ENCODE data around the gene GATA2. TPM values are rescaled to one million over a fixed set of nuclear protein-coding genes. Genes with fewer than 3 reads are reported as not detected.

Gene GATA2
- total and polyA plus RNA-seq, 2 donors: 19.2 to 25.7 TPM

GRCh38 chr3:128506754-128507153 is 13.8 kb upstream of the GATA2 start:
- H3K27ac ChIP-seq (ENCODE audit: low read depth): no peak overlapping the region
- H3K4me3 ChIP-seq (ENCODE audit: low read depth, low read length): no peak overlapping the region
- 54% methylated on average over 2 of the region's 2 CpGs for WGBS
- DNase-seq (ENCODE audit: extremely low spot score): no peak
- H3K36me3 ChIP-seq (ENCODE audit: insufficient read depth): no peaks in the 10 kb centered on the region
- no peaks in the 10 kb centered on the region for H3K4me1 ChIP-seq (ENCODE audit: insufficient read depth)

DNA sequence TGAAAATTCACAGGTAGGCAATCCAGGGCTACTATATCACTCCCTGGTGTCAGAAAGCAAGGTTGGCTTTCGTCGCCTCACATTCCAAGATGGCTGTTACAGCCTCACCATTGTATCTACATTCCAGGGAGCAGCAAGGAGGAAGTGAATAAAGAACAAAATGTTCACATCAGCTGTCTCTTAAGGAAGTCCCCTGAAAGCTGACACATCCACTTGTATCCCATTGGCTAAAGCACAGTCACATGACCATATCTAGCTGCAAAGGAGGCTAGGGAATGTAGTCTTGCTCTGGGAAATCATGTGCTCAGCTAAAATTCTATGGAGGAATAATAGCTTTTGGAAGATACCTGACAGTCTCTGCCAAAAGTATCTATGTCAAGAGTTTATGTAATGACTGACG is 12.8 kb upstream of the GATA2 start:
- DNase-seq (ENCODE audit: extremely low spot score): no peak
- Histone ChIP-seq H3K27ac (ENCODE audit: low read depth) (no peak overlapping the region), H3K36me3 (ENCODE audit: insufficient read depth) (no peaks in the 10 kb centered on the region), H3K4me3 (ENCODE audit: low read depth, low read length) (no peak overlapping the region), H3K4me1 (ENCODE audit: insufficient read depth) (no peaks in the 10 kb centered on the region)
- WGBS: 94% methylated on average over 3 of the region's 3 CpGs

DNA sequence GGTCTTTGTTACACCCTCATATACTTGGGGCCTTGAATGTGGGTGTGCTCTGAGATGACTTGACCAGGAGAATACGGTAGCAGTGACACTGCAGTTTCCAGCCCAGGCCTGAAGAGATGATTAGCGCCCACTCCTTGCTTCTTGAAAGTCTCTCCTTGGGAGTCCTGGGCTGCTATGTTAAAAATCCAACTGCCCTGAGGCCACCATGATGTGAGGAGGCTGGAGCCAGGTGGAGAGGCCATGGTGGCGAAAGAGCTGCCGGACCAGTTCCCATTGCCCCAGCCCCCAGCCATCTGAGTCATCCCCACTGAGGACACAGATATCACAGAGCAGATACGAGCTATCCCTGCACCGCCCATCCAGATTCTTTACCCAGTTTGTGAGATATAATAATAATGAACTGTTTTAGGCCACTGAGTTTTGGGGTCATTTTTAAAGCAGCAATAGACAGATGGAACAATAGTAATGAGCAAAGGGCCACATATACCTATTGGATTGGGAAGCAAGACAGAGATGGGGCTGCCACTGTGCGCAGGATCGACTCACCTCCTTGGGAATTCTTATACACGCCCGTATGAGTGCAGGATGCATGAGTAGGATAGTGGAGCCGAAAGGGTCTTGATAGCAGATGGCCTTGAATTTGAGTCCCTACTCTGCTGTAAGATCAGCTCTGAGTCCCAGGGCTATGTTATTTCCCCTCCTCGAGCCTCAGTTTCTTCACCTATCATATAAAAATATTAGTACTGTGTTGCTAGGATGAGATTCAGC is 12.1 kb upstream of the GATA2 start:
- 92% methylated on average over 12 of the region's 12 CpGs for WGBS
- no peaks in the 10 kb centered on the region for H3K4me1 ChIP-seq (ENCODE audit: insufficient read depth)
- no peak overlapping the region for H3K4me3 ChIP-seq (ENCODE audit: low read depth, low read length)
- no peak for DNase-seq (ENCODE audit: extremely low spot score)
- no peak overlapping the region for H3K27ac ChIP-seq (ENCODE audit: low read depth)
- H3K36me3 ChIP-seq (ENCODE audit: insufficient read depth): no peaks in the 10 kb centered on the region

DNA sequence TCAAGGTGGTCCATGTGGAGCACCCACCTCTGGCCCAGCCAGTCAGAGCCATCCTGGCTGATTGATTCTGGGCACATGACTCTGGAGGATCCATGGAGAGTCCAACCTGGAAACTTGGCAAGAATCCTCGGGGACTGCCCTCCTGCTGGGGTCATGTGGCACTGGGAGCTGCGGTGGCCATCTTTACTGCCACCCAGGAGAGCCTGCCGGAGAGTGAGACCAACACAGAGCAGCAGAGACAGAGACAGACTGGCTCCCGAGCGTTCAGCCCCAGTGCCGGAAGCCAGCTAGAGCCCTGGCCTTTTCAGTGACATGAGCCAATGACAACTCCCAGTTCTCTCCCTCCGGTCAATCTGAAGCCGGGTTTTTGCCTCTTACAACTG is 11.5 kb upstream of the GATA2 start:
- no peaks in the 10 kb centered on the region for H3K36me3 ChIP-seq (ENCODE audit: insufficient read depth)
- H3K4me3 ChIP-seq (ENCODE audit: low read depth, low read length): no peak overlapping the region
- no peaks in the 10 kb centered on the region for H3K4me1 ChIP-seq (ENCODE audit: insufficient read depth)
- DNase-seq (ENCODE audit: extremely low spot score): no peak
- H3K27ac ChIP-seq (ENCODE audit: low read depth): no peak overlapping the region
- 94% methylated on average over 8 of the region's 8 CpGs for WGBS

- 93% methylated on average over 10 of the region's 10 CpGs for WGBS
These were observed 10.9 kb upstream of the GATA2 start for GRCh38 chr3:128503751-128504532.

DNA sequence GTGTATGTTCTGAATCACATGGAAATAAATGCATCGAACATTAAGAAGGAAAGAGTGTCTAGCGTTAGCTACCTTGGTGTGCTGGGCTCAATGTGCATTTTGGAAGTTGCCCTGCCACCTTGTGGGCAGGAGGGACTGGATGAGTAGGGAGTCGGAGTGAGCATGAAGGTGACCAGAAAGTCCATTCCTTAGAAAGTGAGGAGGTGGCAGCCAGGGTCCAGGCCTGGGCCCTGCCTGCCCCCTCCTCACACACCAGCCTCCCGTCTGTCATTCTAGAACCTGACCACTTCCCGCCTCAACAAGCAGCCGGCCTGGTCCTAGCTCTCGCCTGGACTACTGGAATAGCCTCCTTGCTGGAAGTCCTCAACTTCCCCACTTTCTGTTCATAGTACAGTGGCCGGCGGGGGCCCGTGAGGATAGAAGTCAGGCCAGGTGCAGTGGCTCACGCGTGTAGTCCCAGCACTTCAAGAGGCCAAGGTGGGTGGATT is 10.2 kb upstream of the GATA2 start:
- Histone ChIP-seq H3K36me3 (ENCODE audit: insufficient read depth) (no peaks in the 10 kb centered on the region), H3K4me1 (ENCODE audit: insufficient read depth) (no peaks in the 10 kb centered on the region), H3K4me3 (ENCODE audit: low read depth, low read length) (no peak overlapping the region), H3K27ac (ENCODE audit: low read depth) (no peak overlapping the region)
- no peak for DNase-seq (ENCODE audit: extremely low spot score)
- WGBS: 82% methylated on average over 12 of the region's 12 CpGs

More at GRCh38 chr3:128503751-128504532, 10.9 kb upstream of the GATA2 start:
- DNase-seq (ENCODE audit: extremely low spot score): no peak
- Histone ChIP-seq H3K27ac (ENCODE audit: low read depth) (no peak overlapping the region), H3K36me3 (ENCODE audit: insufficient read depth) (no peaks in the 10 kb centered on the region), H3K4me3 (ENCODE audit: low read depth, low read length) (no peak overlapping the region), H3K4me1 (ENCODE audit: insufficient read depth) (no peaks in the 10 kb centered on the region)

DNA sequence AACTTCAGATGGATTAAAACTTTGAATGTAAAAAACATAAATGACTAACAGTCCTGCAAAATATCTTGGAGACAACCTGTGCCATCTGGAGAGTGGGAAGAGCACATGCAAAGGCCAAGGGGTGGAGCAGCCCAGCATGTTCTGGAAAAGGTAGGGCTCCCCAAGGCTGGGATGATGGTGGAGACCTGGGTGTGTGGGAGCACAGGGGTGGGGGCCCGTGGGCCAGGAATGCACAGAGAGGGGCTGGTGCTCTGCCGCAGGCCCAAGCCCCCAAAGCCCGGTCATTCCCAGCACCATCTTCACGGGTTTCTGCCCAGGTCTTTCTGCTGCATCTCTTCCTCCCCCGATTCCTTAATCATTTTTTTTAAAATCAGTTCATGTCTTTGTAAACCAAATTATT is 9.7 kb upstream of the GATA2 start:
- DNase-seq (ENCODE audit: extremely low spot score): no peak
- 92% methylated on average over 5 of the region's 5 CpGs for WGBS
- Histone ChIP-seq H3K4me3 (ENCODE audit: low read depth, low read length) (no peak overlapping the region), H3K4me1 (ENCODE audit: insufficient read depth) (no peaks in the 10 kb centered on the region), H3K27ac (ENCODE audit: low read depth) (no peak overlapping the region), H3K36me3 (ENCODE audit: insufficient read depth) (no peaks in the 10 kb centered on the region)

- H3K36me3 ChIP-seq (ENCODE audit: insufficient read depth): no peaks in the 10 kb centered on the region
- DNase-seq (ENCODE audit: extremely low spot score): no peak
- H3K4me1 ChIP-seq (ENCODE audit: insufficient read depth): no peaks in the 10 kb centered on the region
- 74% methylated on average over 3 of the region's 3 CpGs for WGBS
- no peak overlapping the region for H3K27ac ChIP-seq (ENCODE audit: low read depth)
- H3K4me3 ChIP-seq (ENCODE audit: low read depth, low read length): no peak overlapping the region
These were observed 8.4 kb upstream of the GATA2 start for GRCh38 chr3:128501431-128501830.

DNA sequence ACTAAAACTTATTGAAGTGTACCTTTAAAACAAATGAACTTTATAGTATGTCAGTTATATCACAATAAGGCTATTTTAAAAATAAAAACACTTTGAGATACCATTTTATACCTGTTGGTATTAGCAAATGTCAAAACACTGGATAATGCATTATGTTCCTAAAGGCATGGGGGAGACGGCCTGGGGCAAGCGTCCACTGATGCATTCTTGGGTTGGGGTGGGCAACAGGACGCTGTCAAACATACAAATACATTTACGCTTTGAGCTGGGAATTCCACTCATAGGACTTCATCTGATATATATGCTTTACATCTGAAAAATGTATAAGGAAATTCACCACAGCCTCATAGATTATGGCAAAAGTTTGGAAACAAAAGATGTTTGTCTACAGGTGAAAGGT is 7.6 kb upstream of the GATA2 start:
- no peak overlapping the region for H3K4me3 ChIP-seq (ENCODE audit: low read depth, low read length)
- DNase-seq (ENCODE audit: extremely low spot score): no peak
- H3K36me3 ChIP-seq (ENCODE audit: insufficient read depth): no peaks in the 10 kb centered on the region
- no peaks in the 10 kb centered on the region for H3K4me1 ChIP-seq (ENCODE audit: insufficient read depth)
- H3K27ac ChIP-seq (ENCODE audit: low read depth): no peak overlapping the region
- 81% methylated on average over 4 of the region's 4 CpGs for WGBS

DNA sequence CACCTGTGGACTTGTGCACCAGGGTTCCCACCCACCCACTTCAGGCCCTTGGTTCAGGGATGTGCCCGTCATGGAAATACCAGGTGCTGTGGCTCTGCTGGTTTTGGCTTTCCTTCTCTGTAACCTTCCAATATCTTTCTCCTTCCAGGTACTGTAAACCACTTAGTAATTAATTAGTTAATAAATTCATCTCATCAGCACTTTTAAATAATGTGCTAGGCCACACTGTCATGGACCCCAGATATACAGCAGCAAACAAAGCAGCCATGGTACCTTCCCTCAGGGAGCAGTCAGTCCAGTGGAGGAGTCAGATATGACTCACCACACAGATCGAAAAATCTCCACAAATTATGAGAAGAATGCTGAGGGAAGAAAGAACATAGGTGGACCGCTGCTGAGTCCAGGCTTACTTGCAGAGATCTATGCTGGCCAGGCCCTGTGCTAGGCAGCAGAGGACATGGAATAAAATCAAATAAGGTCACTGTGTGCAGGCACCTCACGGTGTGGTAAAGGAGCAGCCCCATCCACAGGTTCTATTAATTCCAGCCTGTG is 6.8 kb upstream of the GATA2 start:
- no peak overlapping the region for H3K27ac ChIP-seq (ENCODE audit: low read depth)
- H3K4me3 ChIP-seq (ENCODE audit: low read depth, low read length): no peak overlapping the region
- no peaks in the 10 kb centered on the region for H3K4me1 ChIP-seq (ENCODE audit: insufficient read depth)
- no peak for DNase-seq (ENCODE audit: extremely low spot score)
- 86% methylated on average over 4 of the region's 4 CpGs for WGBS
- no peaks in the 10 kb centered on the region for H3K36me3 ChIP-seq (ENCODE audit: insufficient read depth)

DNA sequence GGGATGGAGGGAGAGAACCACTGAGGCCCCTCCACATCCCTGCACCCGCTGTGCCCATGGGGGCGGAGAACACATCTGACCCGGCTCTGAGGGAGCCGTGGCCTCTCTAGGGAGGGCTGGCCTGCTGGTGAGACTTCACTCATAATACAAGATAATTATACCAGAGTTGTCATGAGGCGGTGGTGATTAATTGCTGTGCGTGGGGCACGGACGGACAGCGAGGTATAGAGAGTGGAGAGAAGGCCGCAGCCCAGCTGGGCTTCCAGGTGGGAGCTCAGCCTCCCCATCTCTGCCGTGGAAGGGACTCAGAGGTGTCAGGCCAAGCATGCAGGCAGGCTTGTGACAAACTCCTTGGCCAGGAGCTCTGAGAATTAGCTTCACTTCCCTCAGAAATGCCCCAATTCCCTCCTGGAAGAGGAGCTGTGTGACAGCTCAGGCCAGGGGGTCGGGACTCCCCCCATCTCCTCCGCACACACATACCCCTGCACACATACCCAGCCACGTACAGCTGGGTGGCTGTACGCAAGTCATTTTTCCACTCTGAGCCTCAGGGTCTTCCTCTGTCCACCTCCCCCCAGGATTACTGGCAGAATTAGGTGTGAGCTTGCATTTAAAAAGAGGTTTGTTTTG is 6.0 kb upstream of the GATA2 start:
- H3K4me3 ChIP-seq (ENCODE audit: low read depth, low read length): no peak overlapping the region
- H3K36me3 ChIP-seq (ENCODE audit: insufficient read depth): no peaks in the 10 kb centered on the region
- no peaks in the 10 kb centered on the region for H3K4me1 ChIP-seq (ENCODE audit: insufficient read depth)
- 81% methylated on average over 15 of the region's 15 CpGs for WGBS
- H3K27ac ChIP-seq (ENCODE audit: low read depth): no peak overlapping the region
- DNase-seq (ENCODE audit: extremely low spot score): no peak

GRCh38 chr3:128498127-128498626 is 5.2 kb upstream of the GATA2 start:
- no peaks in the 10 kb centered on the region for H3K4me1 ChIP-seq (ENCODE audit: insufficient read depth)
- no peak for DNase-seq (ENCODE audit: extremely low spot score)
- H3K27ac ChIP-seq (ENCODE audit: low read depth): no peak overlapping the region
- 38% methylated on average over 5 of the region's 5 CpGs for WGBS
- peak overlapping the region; percentile 60 for H3K4me3 ChIP-seq (ENCODE audit: low read depth, low read length)
- H3K36me3 ChIP-seq (ENCODE audit: insufficient read depth): no peaks in the 10 kb centered on the region

DNA sequence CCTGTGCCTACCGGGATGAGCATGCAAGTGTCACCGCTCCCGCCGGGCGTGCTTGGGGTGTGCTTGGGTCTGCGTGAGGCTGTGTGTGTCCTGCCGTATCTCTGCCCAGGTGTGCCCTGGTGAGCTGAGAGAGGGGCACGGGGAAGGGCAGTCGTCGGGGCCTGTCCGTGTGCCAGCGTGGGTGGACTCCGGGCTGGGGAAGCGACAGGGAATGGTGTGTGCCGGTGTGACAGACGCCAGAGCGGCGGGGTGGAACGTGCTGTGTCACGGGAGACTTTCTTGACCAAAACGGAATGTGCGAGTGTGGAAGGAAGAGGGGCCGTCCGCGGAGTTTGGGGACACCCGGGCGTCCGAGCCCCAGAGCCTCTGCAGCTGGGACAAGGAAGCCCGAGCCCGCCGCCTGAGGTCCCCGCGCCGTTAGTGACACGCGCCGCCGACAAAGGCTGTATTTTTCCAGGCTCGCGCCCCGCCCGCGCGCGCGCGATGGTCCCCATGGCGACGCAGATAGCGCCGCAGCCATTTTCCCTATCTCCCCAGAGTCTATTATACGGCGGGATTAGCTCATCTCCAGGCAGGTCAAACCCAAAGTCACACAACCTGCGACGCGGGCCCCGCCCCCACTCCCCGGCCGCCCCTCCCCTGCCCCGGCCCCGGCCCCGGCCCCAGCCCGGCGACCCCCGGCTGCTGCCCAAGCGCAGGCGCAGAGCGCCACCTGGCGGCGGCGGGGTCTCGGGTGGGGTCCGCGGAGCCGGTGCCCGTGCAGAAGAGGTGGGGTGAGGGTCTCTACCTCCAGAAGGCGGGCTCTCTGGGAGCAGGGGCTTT is 4.5 kb upstream of the GATA2 start:
- Histone ChIP-seq H3K4me1 (ENCODE audit: insufficient read depth) (no peaks in the 10 kb centered on the region), H3K27ac (ENCODE audit: low read depth) (no peak overlapping the region), H3K36me3 (ENCODE audit: insufficient read depth) (no peaks in the 10 kb centered on the region), H3K4me3 (ENCODE audit: low read depth, low read length) (peak overlapping the region; percentile 60)
- WGBS: 2% methylated on average over 77 of the region's 77 CpGs
- DNase-seq (ENCODE audit: extremely low spot score): no peak
